Lower leg skin (tissue), 4 donors: ENCODE data around the gene TBRG1. TPM values are rescaled to one million over a fixed set of nuclear protein-coding genes. Genes with fewer than 3 reads are reported as not detected.

ENCODE experiments used
- DNase-seq, 2 donors: peaks; one replicate each; pipeline ENCODE4 v3.0.0-alpha.2; 2019; ENCODE audit warnings: low spot score in 2 of 2
- H3K4me3 ChIP-seq: fragments of 200-600 bp; sonication (generic); 2 replicates; pipeline ENCODE4 v1.5.1; 2017; ENCODE audit warnings: mild to moderate bottlenecking, low read depth; ENCODE audit not compliant: poor library complexity, severe bottlenecking
- CTCF ChIP-seq, 3 donors: fragments of 450-650 bp; IDR thresholded peaks; one replicate each; pipeline ENCODE4 v1.5.1; 2016; ENCODE audit warnings: antibody characterized with exemption in 3 of 3, mild to moderate bottlenecking in 3 of 3, moderate library complexity in 2 of 3
- POLR2A ChIP-seq, 2 donors: fragments of 450-650 bp; IDR thresholded peaks; one replicate each; pipeline ENCODE4 v1.6.1; 2016 to 2017; ENCODE audit warnings: antibody characterized with exemption in 2 of 2, mild to moderate bottlenecking in 1 of 2, moderate library complexity in 1 of 2
- WGBS, 2 donors: methylation state at CpG; one replicate each; pipeline ENCODE4 v1.1.5; 2018; 5-methylcytosine and 5-hydroxymethylcytosine counted together
- intact Hi-C: fragments of 100-400 bp; cut with DNase I; formaldehyde crosslinking; loops from one replicate; pipeline ENCODE4 v1.15.0; 2023; ENCODE audit warnings: low total_unique reads
- total RNA-seq, 4 donors: library from RNA; depleted of rRNA; stranded (reverse); fragments of >200 nt; gene quantifications; one replicate each; pipeline ENCODE4 v1.1.0, GENCODE V29; 2016

The TBRG1 gene
- total RNA-seq, 4 donors from 2014 or later, result 13.9 to 24.9 (median 17.9) TPM

GRCh38 chr11:124635932-124636331 lies 13.3 kb downstream of the TBRG1 start:
- H3K4me3 ChIP-seq, result no peak overlapping the region
- DNase-seq, result no peak
- intact Hi-C loops, result no loop called here
- TF ChIP-seq POLR2A (IDR thresholded peaks at IDR 0.05), result no peak
- no peak for TF ChIP-seq CTCF (IDR thresholded peaks at IDR 0.05)
- WGBS, 2 donors, result 67 to 79% methylated on average over 3 of the region's 3 CpGs

DNA sequence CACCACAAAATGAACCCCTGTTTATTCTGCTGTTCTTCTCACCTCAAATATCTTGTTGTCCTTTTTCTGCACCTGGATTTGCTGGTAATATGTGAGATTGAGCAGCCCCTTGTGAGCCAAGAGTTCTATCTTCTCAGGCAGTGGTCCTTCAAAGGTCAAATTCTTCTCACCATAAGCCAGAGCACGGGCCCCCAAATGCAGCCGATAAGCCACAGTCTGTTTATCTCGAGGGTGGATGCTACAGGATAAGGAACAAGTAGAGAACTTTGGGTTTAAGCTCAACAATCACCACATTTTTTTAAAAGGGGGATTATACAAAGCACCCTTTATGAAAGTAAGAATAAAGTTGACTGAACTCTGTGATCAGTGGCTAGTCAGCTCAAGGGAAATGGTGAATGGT lies 15.8 kb downstream of the TBRG1 start:
- TF ChIP-seq POLR2A (IDR thresholded peaks at IDR 0.05) (no peak), CTCF (IDR thresholded peaks at IDR 0.05) (no peak)
- intact Hi-C loops, result no loop called here
- DNase-seq, result no peak
- H3K4me3 ChIP-seq, result no peak overlapping the region
- 89 to 91% methylated on average over 3 of the region's 3 CpGs for WGBS, 2 donors

GRCh38 chr11:124639186-124639585 lies 16.5 kb downstream of the TBRG1 start:
- 88 to 100% methylated on average over 1 of the region's 1 CpG for WGBS, 2 donors
- intact Hi-C loops, result no loop called here
- no peak for TF ChIP-seq POLR2A (IDR thresholded peaks at IDR 0.05)
- TF ChIP-seq CTCF (IDR thresholded peaks at IDR 0.05), result no peak
- no peak for DNase-seq
- no peak overlapping the region for H3K4me3 ChIP-seq

DNA sequence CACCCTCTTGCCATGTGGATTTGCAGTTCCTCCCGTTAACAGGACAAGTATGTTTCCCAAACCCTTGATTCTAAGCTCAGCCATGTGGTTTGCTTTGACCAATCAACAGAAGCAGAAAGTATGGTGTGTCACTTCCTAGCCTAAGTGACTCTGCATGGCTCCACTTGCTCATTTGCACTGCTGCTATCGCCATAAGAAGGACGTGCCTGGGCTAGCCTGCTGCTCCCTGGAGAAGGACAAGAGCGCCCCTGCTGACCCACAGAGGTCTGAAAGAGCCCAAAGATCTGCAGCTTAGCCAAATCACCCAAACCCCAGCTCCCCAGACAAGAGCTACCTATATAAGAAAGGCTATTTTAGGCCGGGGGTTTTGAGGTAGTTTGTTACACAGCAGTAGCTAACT lies 18.0 kb downstream of the TBRG1 start:
- intact Hi-C loops, result no loop called here
- no peak overlapping the region for H3K4me3 ChIP-seq
- WGBS, 2 donors, result 83 to 87% methylated on average over 5 of the region's 5 CpGs
- no peak for TF ChIP-seq CTCF (IDR thresholded peaks at IDR 0.05)
- no peak for TF ChIP-seq POLR2A (IDR thresholded peaks at IDR 0.05)
- DNase-seq, result no peak

DNA sequence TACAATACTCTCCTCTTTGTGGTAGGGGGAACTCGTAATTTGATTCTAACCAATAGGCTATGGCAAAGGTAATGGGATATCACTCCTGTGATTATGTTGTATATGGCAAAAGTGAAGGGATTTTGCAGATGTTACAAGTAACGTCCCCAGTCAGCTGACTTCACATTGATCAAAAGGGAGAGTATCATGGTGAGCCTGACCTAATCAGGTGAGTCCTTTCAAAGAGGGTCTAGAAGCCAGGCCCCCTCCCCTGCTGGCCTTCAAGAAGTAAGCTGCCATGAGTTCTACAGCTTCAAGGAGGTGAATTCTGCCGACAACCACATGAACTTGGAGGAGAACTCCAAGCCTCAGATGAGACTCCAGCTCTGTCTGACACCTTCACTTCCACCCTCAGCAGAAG lies 20.0 kb downstream of the TBRG1 start:
- intact Hi-C loops, result no loop called here
- DNase-seq, result no peak
- TF ChIP-seq POLR2A (IDR thresholded peaks at IDR 0.05) (no peak), CTCF (IDR thresholded peaks at IDR 0.05) (no peak)
- 91% methylated on average over 3 of the region's 3 CpGs for WGBS, 2 donors
- no peak overlapping the region for H3K4me3 ChIP-seq

GRCh38 chr11:124643042-124643604 lies 20.5 kb downstream of the TBRG1 start:
- H3K4me3 ChIP-seq, result no peak overlapping the region
- intact Hi-C loops, result no loop called here
- no peak for DNase-seq
- TF ChIP-seq CTCF (IDR thresholded peaks at IDR 0.05) (no peak), POLR2A (IDR thresholded peaks at IDR 0.05) (no peak)
- WGBS, 2 donors, result 87 to 92% methylated on average over 10 of the region's 10 CpGs
